Fibroblast of skin of left biceps (primary cell): ENCODE results near the gene SLC25A21.
"Not testable (repeated sequence)": the region's sequence is repeated elsewhere in the genome, so short reads cannot be mapped to it uniquely, and the experiment has no call there.

Source experiments
- DNase-seq, 2 experiments: peaks; one replicate each; pipeline ENCODE4 v3.0.0-alpha.2; 2013; ENCODE audit warnings: low read depth in 2 of 2

SLC25A21 gene

GRCh38 chr14:36869125-36869524 lies 303.3 kb downstream of the SLC25A21 start:
- no peak for DNase-seq

GRCh38 chr14:36866867-36867266 lies 305.5 kb downstream of the SLC25A21 start:
- no peak for DNase-seq

GRCh38 chr14:36863271-36863670 lies 309.1 kb downstream of the SLC25A21 start:
- no peak for DNase-seq

- DNase-seq: not testable (repeated sequence)
These were observed 310.2 kb downstream of the SLC25A21 start for GRCh38 chr14:36862237-36862636.

GRCh38 chr14:36860831-36861230 lies 311.6 kb downstream of the SLC25A21 start:
- no peak for DNase-seq

GRCh38 chr14:36859119-36859518 lies 313.3 kb downstream of the SLC25A21 start:
- DNase-seq: no peak

- DNase-seq: no peak
These were observed 314.5 kb downstream of the SLC25A21 start for GRCh38 chr14:36857842-36858445.

- DNase-seq: no peak
These were observed 315.3 kb downstream of the SLC25A21 start for GRCh38 chr14:36857136-36857535.

GRCh38 chr14:36856095-36856878 lies 316.1 kb downstream of the SLC25A21 start:
- DNase-seq: no peak

GRCh38 chr14:36855396-36855795 lies 317.0 kb downstream of the SLC25A21 start:
- no peak for DNase-seq

GRCh38 chr14:36852981-36853691 lies 319.3 kb downstream of the SLC25A21 start:
- DNase-seq: no peak

- no peak for DNase-seq
These were observed 324.2 kb downstream of the SLC25A21 start for GRCh38 chr14:36848213-36848612.

GRCh38 chr14:36847366-36847765 lies 325.0 kb downstream of the SLC25A21 start:
- DNase-seq: no peak

GRCh38 chr14:36845356-36846012 lies 326.9 kb downstream of the SLC25A21 start:
- no peak for DNase-seq

- no peak for DNase-seq
These were observed 327.8 kb downstream of the SLC25A21 start for GRCh38 chr14:36844443-36845195.

- no peak for DNase-seq
These were observed 329.0 kb downstream of the SLC25A21 start for GRCh38 chr14:36843410-36843809.

GRCh38 chr14:36835128-36835527 lies 337.3 kb downstream of the SLC25A21 start:
- DNase-seq: no peak

- no peak for DNase-seq
These were observed 338.1 kb downstream of the SLC25A21 start for GRCh38 chr14:36834293-36834692.

- DNase-seq: no peak
These were observed 342.9 kb downstream of the SLC25A21 start for GRCh38 chr14:36829547-36829946.

- no peak for DNase-seq
These were observed 344.5 kb downstream of the SLC25A21 start for GRCh38 chr14:36827861-36828260.

GRCh38 chr14:36826614-36827013 lies 345.8 kb downstream of the SLC25A21 start:
- no peak for DNase-seq
